Measurements from ENCODE around the gene RETREG1.

RETREG1 gene

DNA sequence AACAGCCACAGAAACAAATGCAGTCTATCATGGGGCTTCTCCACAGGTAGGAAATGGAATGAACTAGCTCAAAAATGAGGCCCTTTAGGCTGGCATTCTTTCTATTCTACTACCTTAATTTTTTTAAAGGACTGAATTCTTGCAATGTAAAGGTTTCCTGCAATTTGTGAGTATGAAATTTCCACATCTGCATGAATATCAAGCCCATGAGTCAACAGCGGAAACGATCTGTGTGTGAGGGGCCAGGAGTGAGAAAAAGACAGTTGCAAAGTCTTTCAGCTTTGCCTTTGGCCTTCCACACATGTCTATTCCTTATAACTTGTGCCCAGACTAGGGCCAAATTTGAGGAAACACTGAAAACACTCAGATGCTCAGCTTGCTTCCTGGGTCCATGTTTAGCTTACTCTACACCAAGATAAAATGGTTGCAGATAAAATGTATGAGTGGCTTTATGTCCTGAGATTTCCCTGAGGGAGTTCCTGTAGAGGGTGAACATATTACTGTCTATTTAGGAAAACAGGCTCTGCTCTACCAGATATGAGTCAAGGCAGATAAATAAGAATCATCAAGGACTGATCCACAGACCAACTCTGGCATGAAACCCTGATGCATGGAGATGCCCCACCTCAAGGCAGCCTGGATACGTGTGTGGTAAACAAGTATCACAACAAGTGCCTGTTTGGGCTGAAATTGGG lies 46.5 kb downstream of the RETREG1 start:
- Histone ChIP-seq H3K27me3 (ENCODE audit: insufficient read depth, poor library complexity, severe bottlenecking) (no peaks in the 10 kb centered on the region), H3K4me3 (replicated peaks; ENCODE audit: insufficient read depth, low read length) (no peak overlapping the region), H3K27ac (replicated peaks) (no peak overlapping the region)
- DNase-seq (ENCODE audit: low read depth in 1 of 2, low spot score in 1 of 2), result no peak
- TF ChIP-seq POLR2AphosphoS5 (IDR thresholded peaks at IDR 0.05; ENCODE audit: low read depth), result no peak
- TF ChIP-seq, protein P1, sequence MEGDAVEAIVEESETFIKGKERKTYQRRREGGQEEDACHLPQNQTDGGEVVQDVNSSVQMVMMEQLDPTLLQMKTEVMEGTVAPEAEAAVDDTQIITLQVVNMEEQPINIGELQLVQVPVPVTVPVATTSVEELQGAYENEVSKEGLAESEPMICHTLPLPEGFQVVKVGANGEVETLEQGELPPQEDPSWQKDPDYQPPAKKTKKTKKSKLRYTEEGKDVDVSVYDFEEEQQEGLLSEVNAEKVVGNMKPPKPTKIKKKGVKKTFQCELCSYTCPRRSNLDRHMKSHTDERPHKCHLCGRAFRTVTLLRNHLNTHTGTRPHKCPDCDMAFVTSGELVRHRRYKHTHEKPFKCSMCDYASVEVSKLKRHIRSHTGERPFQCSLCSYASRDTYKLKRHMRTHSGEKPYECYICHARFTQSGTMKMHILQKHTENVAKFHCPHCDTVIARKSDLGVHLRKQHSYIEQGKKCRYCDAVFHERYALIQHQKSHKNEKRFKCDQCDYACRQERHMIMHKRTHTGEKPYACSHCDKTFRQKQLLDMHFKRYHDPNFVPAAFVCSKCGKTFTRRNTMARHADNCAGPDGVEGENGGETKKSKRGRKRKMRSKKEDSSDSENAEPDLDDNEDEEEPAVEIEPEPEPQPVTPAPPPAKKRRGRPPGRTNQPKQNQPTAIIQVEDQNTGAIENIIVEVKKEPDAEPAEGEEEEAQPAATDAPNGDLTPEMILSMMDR (IDR thresholded peaks at IDR 0.05; ENCODE audit: insufficient read depth, low read length), result no peak
- no peak for TF ChIP-seq SPI1 (IDR thresholded peaks at IDR 0.05; ENCODE audit: borderline replicate concordance, low read depth)
- TF ChIP-seq, protein P2, sequence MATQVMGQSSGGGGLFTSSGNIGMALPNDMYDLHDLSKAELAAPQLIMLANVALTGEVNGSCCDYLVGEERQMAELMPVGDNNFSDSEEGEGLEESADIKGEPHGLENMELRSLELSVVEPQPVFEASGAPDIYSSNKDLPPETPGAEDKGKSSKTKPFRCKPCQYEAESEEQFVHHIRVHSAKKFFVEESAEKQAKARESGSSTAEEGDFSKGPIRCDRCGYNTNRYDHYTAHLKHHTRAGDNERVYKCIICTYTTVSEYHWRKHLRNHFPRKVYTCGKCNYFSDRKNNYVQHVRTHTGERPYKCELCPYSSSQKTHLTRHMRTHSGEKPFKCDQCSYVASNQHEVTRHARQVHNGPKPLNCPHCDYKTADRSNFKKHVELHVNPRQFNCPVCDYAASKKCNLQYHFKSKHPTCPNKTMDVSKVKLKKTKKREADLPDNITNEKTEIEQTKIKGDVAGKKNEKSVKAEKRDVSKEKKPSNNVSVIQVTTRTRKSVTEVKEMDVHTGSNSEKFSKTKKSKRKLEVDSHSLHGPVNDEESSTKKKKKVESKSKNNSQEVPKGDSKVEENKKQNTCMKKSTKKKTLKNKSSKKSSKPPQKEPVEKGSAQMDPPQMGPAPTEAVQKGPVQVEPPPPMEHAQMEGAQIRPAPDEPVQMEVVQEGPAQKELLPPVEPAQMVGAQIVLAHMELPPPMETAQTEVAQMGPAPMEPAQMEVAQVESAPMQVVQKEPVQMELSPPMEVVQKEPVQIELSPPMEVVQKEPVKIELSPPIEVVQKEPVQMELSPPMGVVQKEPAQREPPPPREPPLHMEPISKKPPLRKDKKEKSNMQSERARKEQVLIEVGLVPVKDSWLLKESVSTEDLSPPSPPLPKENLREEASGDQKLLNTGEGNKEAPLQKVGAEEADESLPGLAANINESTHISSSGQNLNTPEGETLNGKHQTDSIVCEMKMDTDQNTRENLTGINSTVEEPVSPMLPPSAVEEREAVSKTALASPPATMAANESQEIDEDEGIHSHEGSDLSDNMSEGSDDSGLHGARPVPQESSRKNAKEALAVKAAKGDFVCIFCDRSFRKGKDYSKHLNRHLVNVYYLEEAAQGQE (IDR thresholded peaks at IDR 0.05; ENCODE audit: insufficient replicate concordance, low read depth), result no peak
- no peak for TF ChIP-seq GABPA (IDR thresholded peaks at IDR 0.05; ENCODE audit: low read depth)

DNA sequence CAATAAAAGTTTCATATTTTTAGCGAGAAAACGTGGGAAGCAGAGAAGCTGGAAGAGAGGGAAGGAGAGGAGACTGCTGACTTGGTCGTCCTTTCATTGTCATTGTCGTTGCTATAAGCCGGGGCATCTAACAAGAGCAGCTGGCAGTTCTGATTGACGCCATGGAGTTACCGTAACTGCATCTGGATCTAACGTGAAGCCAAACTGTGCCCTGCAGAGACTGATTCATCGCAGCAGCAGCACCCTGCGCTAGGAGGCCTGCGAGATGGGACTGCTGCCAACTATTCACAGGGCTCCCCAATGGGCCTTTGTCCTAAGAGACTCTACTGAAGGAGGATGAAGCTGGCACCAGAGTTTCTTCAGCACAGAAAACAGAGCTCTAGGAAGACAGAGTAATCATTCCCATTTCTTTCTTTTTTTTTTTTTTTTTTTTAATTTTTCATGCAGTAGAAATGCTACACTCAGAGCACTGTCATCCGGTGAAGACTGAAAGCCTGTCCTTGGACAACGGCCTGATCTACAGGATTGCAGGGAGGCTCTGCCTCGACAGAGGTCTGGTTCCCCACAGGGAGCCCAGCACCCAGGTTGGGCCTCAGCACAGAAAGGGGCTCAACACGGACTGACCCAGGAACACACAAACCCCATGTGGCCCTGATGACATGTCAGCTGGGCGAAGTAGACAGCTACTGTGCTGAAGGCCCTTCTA lies 47.8 kb downstream of the RETREG1 start:
- TF ChIP-seq GABPA (IDR thresholded peaks at IDR 0.05; ENCODE audit: low read depth), result no peak
- TF ChIP-seq POLR2AphosphoS5 (IDR thresholded peaks at IDR 0.05; ENCODE audit: low read depth), result no peak
- no peak for TF ChIP-seq SPI1 (IDR thresholded peaks at IDR 0.05; ENCODE audit: borderline replicate concordance, low read depth)
- DNase-seq (ENCODE audit: low read depth in 1 of 2, low spot score in 1 of 2), result no peak
- no peak overlapping the region for H3K27ac ChIP-seq (replicated peaks)

DNA sequence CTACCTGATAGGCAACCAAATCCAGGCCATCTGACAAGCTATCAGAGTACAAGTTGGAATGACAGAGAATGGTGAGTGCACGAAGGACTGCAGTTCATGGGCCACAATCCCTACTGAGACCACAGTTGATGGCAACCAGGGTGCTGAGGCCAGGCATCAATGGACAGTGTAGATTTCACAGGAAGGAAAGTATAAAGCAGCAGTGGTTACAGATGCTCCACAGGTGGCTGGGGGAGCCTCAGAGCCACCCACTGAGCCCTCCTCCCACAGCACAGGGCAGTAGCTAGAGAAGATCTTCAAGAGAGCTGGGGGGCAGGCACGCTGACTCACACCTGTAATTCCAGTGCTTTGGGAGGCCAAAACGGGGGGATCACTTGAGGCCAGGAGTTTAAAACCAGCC lies 49.4 kb downstream of the RETREG1 start:
- TF ChIP-seq POLR2AphosphoS5 (IDR thresholded peaks at IDR 0.05; ENCODE audit: low read depth) (no peak), GABPA (IDR thresholded peaks at IDR 0.05; ENCODE audit: low read depth) (no peak)
- TF ChIP-seq, protein P1 (IDR thresholded peaks at IDR 0.05; ENCODE audit: insufficient read depth, low read length), result no peak
- TF ChIP-seq, protein P2 (IDR thresholded peaks at IDR 0.05; ENCODE audit: insufficient replicate concordance, low read depth), result no peak
- no peak for DNase-seq (ENCODE audit: low read depth in 1 of 2, low spot score in 1 of 2)
- no peaks in the 10 kb centered on the region for H3K27me3 ChIP-seq (ENCODE audit: insufficient read depth, poor library complexity, severe bottlenecking)
- no peak overlapping the region for H3K27ac ChIP-seq (replicated peaks)
- no peak overlapping the region for H3K4me3 ChIP-seq (replicated peaks; ENCODE audit: insufficient read depth, low read length)

More for the DNA sequence above, 47.8 kb downstream of the RETREG1 start:
- Histone ChIP-seq H3K27me3 (ENCODE audit: insufficient read depth, poor library complexity, severe bottlenecking) (no peaks in the 10 kb centered on the region), H3K4me3 (replicated peaks; ENCODE audit: insufficient read depth, low read length) (no peak overlapping the region)

DNA sequence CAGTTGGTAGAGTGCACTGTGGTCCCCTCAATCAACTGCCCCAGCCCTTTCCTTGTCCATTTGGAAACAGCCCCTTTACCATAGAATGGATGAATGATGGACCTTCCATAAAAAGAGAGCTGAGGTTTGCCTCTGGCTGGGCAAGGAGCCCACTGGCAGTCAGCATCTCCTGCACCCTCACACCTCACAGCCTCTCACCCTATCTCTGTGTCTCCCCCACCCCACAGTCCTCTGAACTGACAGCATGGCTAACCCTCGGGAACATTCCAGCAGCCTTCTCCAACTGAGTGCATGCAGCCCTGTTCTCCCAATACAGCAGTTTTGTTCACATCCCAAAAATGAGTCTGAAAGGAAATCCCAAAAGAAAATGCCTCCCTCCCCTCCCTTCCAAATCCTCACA lies 51.7 kb downstream of the RETREG1 start:
- no peak for DNase-seq (ENCODE audit: low read depth in 1 of 2, low spot score in 1 of 2)
- Histone ChIP-seq H3K4me3 (replicated peaks; ENCODE audit: insufficient read depth, low read length) (no peak overlapping the region), H3K27ac (replicated peaks) (no peak overlapping the region), H3K27me3 (ENCODE audit: insufficient read depth, poor library complexity, severe bottlenecking) (no peaks in the 10 kb centered on the region)
- TF ChIP-seq, protein P1 (IDR thresholded peaks at IDR 0.05; ENCODE audit: insufficient read depth, low read length), result no peak
- TF ChIP-seq, protein P2 (IDR thresholded peaks at IDR 0.05; ENCODE audit: insufficient replicate concordance, low read depth), result no peak
- no peak for TF ChIP-seq POLR2AphosphoS5 (IDR thresholded peaks at IDR 0.05; ENCODE audit: low read depth)
- TF ChIP-seq SPI1 (IDR thresholded peaks at IDR 0.05; ENCODE audit: borderline replicate concordance, low read depth), result no peak
- no peak for TF ChIP-seq GABPA (IDR thresholded peaks at IDR 0.05; ENCODE audit: low read depth)

Data from HL-60 (cell line).